ENCODE data around the gene RALBP1.

Gene RALBP1

DNA sequence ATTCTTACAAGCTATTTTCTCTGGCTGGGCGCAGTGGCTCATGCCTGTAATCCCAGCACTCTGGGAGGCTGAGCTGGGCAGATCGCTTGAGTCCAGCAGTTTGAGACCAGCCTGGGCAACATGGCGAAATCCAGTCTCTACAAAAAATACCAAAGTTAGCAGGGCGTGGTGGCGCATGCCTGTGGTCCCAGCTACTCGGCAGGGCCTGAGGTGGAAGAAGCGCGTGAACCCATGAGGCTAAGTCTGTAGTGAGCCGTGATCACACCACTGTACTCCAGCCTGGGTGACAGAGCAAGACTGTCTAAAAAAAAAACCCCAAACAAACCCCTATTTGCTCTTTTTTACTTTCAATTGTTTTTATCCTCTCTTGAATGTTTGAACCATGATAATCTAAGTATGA lies 102.0 kb downstream of the RALBP1 start:
- DNase-seq (ENCODE audit: extremely low read depth, insufficient read length) = no peak
- H3K36me3 ChIP-seq (ENCODE audit: control insufficient read depth, insufficient read depth, low read length) = peaks cover 6% of the 10 kb centered on the region
- no peaks in the 10 kb centered on the region for H3K27me3 ChIP-seq (replicated peaks; ENCODE audit: control insufficient read depth, insufficient read depth, low read length)
- no peak overlapping the region for H3K4me3 ChIP-seq (replicated peaks; ENCODE audit: low read depth, low read length)
- TF ChIP-seq, protein P1, sequence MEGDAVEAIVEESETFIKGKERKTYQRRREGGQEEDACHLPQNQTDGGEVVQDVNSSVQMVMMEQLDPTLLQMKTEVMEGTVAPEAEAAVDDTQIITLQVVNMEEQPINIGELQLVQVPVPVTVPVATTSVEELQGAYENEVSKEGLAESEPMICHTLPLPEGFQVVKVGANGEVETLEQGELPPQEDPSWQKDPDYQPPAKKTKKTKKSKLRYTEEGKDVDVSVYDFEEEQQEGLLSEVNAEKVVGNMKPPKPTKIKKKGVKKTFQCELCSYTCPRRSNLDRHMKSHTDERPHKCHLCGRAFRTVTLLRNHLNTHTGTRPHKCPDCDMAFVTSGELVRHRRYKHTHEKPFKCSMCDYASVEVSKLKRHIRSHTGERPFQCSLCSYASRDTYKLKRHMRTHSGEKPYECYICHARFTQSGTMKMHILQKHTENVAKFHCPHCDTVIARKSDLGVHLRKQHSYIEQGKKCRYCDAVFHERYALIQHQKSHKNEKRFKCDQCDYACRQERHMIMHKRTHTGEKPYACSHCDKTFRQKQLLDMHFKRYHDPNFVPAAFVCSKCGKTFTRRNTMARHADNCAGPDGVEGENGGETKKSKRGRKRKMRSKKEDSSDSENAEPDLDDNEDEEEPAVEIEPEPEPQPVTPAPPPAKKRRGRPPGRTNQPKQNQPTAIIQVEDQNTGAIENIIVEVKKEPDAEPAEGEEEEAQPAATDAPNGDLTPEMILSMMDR (IDR thresholded peaks at IDR 0.05; ENCODE audit: insufficient read depth, low read length, poor library complexity, severe bottlenecking) = no peak

DNA sequence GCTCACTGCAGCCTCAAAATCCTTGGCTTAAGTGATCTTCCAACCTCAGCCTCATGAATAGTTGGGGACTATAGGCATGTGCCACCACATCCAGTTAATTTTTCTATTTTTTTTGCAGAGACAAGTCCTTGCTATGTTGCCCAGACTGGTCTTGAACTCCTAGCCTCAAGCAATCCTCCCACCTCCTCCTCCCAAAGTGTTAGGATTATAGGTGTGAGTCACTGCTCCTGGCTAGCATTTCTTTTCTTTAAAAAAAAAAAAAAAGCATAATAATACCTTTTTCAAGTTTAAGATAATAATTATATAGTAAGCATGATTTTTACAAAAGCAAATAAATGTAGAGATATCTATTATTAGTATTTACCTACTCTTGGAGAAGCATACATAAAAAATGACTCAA lies 103.0 kb downstream of the RALBP1 start:
- no peak for DNase-seq (ENCODE audit: extremely low read depth, insufficient read length)
- TF ChIP-seq, protein P1 (IDR thresholded peaks at IDR 0.05; ENCODE audit: insufficient read depth, low read length, poor library complexity, severe bottlenecking) = no peak
- H3K27me3 ChIP-seq (replicated peaks; ENCODE audit: control insufficient read depth, insufficient read depth, low read length) = no peaks in the 10 kb centered on the region
- no peak overlapping the region for H3K4me3 ChIP-seq (replicated peaks; ENCODE audit: low read depth, low read length)
- H3K36me3 ChIP-seq (ENCODE audit: control insufficient read depth, insufficient read depth, low read length) = peaks cover 6% of the 10 kb centered on the region

DNA sequence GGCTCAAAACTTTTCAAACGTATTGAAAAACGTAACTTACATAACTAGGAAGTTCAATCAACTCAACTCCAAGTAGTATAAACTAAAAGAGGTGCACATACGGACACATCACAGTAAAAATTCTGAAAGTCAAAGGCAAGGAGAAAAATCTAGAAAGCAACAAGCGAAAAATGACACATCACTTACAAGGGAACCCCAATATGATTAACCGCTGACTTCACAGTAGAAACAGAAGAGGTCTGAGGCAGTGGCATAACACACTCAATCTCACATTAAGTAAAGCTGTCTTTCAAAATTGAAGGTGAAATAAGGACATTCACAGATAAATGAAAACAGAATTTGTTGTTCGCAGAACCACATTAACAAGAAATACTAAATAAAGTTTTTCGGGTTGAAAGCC lies 106.4 kb downstream of the RALBP1 start:
- Histone ChIP-seq H3K4me3 (replicated peaks; ENCODE audit: low read depth, low read length) (no peak overlapping the region), H3K27me3 (replicated peaks; ENCODE audit: control insufficient read depth, insufficient read depth, low read length) (no peaks in the 10 kb centered on the region), H3K36me3 (ENCODE audit: control insufficient read depth, insufficient read depth, low read length) (peaks cover 6% of the 10 kb centered on the region)
- DNase-seq (ENCODE audit: extremely low read depth, insufficient read length) = no peak
- TF ChIP-seq, protein P1 (IDR thresholded peaks at IDR 0.05; ENCODE audit: insufficient read depth, low read length, poor library complexity, severe bottlenecking) = no peak

DNA sequence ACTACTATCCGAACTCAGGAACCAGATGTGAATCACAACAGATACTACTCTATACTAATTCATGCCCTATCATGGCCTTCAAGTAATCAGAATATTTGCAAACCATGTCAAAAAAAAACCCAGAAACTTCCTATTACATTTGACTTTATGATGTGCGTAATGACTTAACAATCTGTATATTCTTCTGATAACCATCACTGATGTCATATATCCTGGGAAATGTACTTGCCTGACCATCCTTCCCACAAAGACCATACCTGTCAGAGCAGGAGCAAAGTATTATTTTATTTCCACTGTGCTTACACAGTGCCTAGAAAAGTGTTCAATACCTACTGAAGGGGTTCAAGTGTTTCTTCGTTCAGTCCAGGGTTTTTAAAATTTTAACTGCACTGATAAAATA lies 111.5 kb downstream of the RALBP1 start:
- no peak for DNase-seq (ENCODE audit: extremely low read depth, insufficient read length)
- TF ChIP-seq, protein P1 (IDR thresholded peaks at IDR 0.05; ENCODE audit: insufficient read depth, low read length, poor library complexity, severe bottlenecking) = no peak
- Histone ChIP-seq H3K4me3 (replicated peaks; ENCODE audit: low read depth, low read length) (no peak overlapping the region), H3K27me3 (replicated peaks; ENCODE audit: control insufficient read depth, insufficient read depth, low read length) (no peaks in the 10 kb centered on the region), H3K36me3 (ENCODE audit: control insufficient read depth, insufficient read depth, low read length) (peaks cover 6% of the 10 kb centered on the region)
